Tibial nerve (tissue), 4 donors: ENCODE results near the gene HSD17B1. TPM values are rescaled to one million over a fixed set of nuclear protein-coding genes. Genes with fewer than 3 reads are reported as not detected.

ENCODE experiments used
- DNase-seq, 2 donors: peaks; one replicate each; pipeline ENCODE4 v3.0.0-alpha.2; 2019; ENCODE audit warnings: low spot score in 2 of 2
- H3K27ac ChIP-seq, 4 donors: fragments of 200-600 bp; sonication (generic) in 3 of 4; one replicate each; pipeline ENCODE4 v1.5.1; 2017 to 2019; ENCODE audit warnings: mild to moderate bottlenecking in 1 of 4
- H3K27me3 ChIP-seq, 2 donors: fragments of 200-600 bp; sonication (generic) in 1 of 2; one replicate each; pipeline versions ENCODE4 v1.5.1 to v1.6.0; 2017 to 2019
- H3K36me3 ChIP-seq, 3 donors: fragments of 200-600 bp; sonication (generic); one replicate each; pipeline ENCODE4 v1.5.1; 2018 to 2019
- H3K4me1 ChIP-seq, 4 donors: fragments of 200-600 bp; sonication (generic) in 3 of 4; one replicate each; pipeline ENCODE4 v1.5.1; 2017 to 2019
- H3K4me3 ChIP-seq, 4 donors: fragments of 200-600 bp; sonication (generic) in 3 of 4; one replicate each; pipeline ENCODE4 v1.5.1; 2017 to 2019; ENCODE audit warnings: mild to moderate bottlenecking in 1 of 4, moderate library complexity in 1 of 4
- H3K9me3 ChIP-seq, 4 donors: fragments of 200-600 bp; sonication (generic) in 3 of 4; one replicate each; pipeline ENCODE4 v1.5.1; 2017 to 2019
- EP300 ChIP-seq, 2 donors: sonication (generic); formaldehyde crosslinking; IDR thresholded peaks; one replicate each; pipeline ENCODE4 v1.6.1; 2017; ENCODE audit warnings: antibody characterized with exemption in 2 of 2, mild to moderate bottlenecking in 1 of 2
- POLR2A ChIP-seq, 2 donors: fragments of 450-650 bp; IDR thresholded peaks; one replicate each; pipeline ENCODE4 v1.6.1; 2017; ENCODE audit warnings: antibody characterized with exemption in 2 of 2, mild to moderate bottlenecking in 2 of 2, moderate library complexity in 2 of 2
- WGBS, 2 donors: methylation state at CpG; one replicate each; pipeline ENCODE4 v1.1.5; 2018; 5-methylcytosine and 5-hydroxymethylcytosine counted together
- total RNA-seq, 4 donors: library from RNA; depleted of rRNA; stranded (reverse); fragments of >200 nt; gene quantifications; one replicate each; pipeline ENCODE4 v1.1.0, GENCODE V29; 2016
- TF ChIP-seq, protein P1 (sequence below), 5 experiments: fragments of 200-600 bp in 3 of 5; fragments of 450-650 bp in 2 of 5; sonication (generic) in 3 of 5; IDR thresholded peaks; one replicate each; pipeline ENCODE4 v1.5.1; 2016 to 2019; ENCODE audit warnings: antibody characterized with exemption in 5 of 5, mild to moderate bottlenecking in 3 of 5, moderate library complexity in 2 of 5

Gene HSD17B1
- total RNA-seq, 4 donors from 2014 or later: 0.78 to 4.4 (median 3.7) TPM

DNA sequence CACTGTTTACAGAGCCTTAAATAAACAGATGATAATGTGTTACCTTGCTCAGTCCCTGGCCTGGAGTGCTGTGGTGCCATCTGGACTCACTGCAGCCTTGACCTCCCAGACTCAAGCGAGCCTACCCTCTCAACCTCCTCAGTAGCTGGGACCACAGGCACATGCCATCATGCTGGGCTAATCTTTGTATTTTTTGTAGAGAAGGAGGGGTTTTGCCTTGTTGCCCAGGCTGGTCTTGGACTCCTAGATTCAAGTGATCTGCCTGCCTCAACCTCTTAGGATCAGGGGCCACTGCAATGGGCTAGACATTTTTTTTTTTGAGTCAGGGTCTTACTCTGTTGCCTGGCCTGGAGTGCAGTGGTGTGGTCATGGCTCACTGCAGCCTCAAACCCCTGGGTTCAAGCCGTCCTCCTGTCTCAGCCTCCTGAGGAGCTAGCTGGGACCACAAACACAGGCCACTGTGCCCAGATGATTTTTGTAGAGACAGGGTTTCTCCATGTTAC is 21.7 kb upstream of the HSD17B1 start:
- 93 to 97% methylated on average over 2 of the region's 2 CpGs for WGBS, 2 donors
- DNase-seq: no peak
- Histone ChIP-seq H3K27me3 (no peaks in the 10 kb centered on the region), H3K27ac (peak overlapping the region in 1 of 4 donors; percentile 78), H3K4me1 (peaks cover 0 to 33% (median 11%) of the 10 kb centered on the region in 4 donors), H3K36me3 (no peaks in the 10 kb centered on the region), H3K4me3 (no peak overlapping the region), H3K9me3 (no peaks in the 10 kb centered on the region)
- no peak for TF ChIP-seq EP300 (IDR thresholded peaks at IDR 0.05)
- TF ChIP-seq POLR2A (IDR thresholded peaks at IDR 0.05): no peak
- TF ChIP-seq, protein P1, sequence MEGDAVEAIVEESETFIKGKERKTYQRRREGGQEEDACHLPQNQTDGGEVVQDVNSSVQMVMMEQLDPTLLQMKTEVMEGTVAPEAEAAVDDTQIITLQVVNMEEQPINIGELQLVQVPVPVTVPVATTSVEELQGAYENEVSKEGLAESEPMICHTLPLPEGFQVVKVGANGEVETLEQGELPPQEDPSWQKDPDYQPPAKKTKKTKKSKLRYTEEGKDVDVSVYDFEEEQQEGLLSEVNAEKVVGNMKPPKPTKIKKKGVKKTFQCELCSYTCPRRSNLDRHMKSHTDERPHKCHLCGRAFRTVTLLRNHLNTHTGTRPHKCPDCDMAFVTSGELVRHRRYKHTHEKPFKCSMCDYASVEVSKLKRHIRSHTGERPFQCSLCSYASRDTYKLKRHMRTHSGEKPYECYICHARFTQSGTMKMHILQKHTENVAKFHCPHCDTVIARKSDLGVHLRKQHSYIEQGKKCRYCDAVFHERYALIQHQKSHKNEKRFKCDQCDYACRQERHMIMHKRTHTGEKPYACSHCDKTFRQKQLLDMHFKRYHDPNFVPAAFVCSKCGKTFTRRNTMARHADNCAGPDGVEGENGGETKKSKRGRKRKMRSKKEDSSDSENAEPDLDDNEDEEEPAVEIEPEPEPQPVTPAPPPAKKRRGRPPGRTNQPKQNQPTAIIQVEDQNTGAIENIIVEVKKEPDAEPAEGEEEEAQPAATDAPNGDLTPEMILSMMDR (IDR thresholded peaks at IDR 0.05): no peak

DNA sequence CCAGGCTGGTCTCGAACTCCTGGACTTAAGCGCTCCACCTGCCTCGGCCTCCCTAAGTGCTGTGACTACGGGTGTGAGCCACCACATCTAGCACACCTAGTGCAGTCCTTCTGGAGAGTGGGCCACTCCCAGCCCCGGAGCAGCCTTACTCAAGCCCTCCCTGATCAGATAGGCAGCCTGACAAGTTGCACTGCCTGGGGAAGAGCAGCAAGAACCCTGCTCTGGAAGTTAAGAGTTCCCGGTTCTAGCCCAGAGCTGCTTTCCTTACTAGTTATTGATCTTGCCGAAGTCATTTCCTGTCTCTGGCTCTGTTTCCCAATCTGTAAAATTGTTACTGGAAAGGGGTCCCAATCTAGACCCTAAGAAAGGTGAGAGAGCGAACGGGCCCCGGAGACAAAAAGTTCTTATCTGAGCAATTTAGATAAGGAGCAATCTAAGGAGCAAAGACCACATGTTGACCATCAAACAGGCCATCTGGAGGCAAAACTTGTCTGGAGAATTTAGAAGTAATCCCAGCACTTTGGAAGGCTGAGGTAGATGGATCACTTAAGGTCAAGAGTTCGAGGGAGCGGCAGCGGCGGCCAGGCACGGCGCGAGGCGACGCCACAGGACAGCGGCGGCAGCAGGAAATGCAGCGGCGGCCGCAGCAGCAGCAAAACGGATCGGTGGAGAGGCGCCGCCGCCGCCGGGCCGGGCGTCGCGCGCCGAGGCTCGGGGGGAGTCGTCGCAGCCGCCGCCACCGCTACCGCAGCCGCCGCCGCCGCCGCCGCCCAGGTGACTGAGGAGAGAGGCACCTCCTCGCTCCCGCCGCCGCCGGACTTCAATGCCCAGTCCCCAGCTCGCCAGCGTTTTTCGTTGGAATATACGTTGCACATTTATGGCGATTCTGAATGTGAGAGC is 21.0 kb upstream of the HSD17B1 start:
- DNase-seq: no peak
- peak overlapping the region; percentile 61 to 87 (median 81) for H3K27ac ChIP-seq
- H3K4me1 ChIP-seq: peaks cover 0 to 27% (median 9%) of the 10 kb centered on the region in 4 donors
- TF ChIP-seq, protein P1 (IDR thresholded peaks at IDR 0.05): peak; percentile 49 to 89 (median 74)
- TF ChIP-seq POLR2A (IDR thresholded peaks at IDR 0.05) (peak in 1 of 2 donors; percentile 33), EP300 (IDR thresholded peaks at IDR 0.05) (peak in 1 of 2 donors; percentile 26)
- H3K27me3 ChIP-seq: no peaks in the 10 kb centered on the region
- H3K4me3 ChIP-seq: peak overlapping the region; percentile 33 to 62 (median 46)
- no peaks in the 10 kb centered on the region for H3K9me3 ChIP-seq
- no peaks in the 10 kb centered on the region for H3K36me3 ChIP-seq
- WGBS, 2 donors: 14 to 21% methylated on average over 36 to 60 of the region's 60 CpGs

DNA sequence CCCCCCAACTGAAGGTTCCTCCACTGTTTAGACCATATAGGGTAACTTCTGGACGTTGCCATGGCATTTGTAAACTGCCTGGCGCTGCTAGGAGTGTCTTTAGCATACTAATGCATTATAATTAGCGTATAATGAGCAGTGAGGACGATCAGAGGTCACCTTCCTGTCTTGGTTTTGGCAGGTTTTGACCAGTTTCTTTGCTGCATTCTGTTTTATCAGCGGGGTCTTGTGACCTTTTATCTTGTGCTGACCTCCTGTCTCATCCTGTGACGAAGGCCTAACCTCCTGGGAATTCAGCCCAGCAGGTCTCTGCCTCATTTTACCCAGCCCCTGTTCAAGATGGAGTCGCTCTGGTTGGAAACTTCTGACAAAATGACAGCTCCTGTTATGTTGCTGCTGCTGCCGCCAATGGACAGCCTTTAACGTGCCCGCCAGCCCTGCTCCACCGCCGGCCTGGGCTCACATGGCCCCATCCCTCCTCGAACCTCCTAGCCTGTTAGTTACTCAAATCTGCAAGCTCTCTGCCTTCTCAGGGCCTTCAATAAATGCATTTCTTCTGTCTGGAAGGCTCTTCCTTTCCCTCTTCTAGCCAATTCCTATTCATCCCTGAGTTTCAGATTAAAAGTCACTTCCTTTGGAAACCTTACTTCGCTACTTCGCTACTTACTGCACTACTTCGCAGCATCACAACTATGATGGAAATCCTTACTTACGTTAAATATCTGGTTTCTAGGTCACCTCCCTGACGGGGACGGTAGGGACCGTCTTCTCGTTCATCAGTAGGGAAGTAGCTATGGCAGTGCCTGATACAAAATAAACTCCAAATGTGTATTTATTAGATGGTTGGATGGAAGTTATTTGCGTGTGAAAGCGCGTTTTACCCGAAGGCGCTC is 17.3 kb upstream of the HSD17B1 start:
- 42% methylated on average over 25 to 26 of the region's 26 CpGs for WGBS, 2 donors
- no peaks in the 10 kb centered on the region for H3K27me3 ChIP-seq
- no peaks in the 10 kb centered on the region for H3K9me3 ChIP-seq
- DNase-seq: no peak
- peaks cover 3 to 33% (median 16%) of the 10 kb centered on the region in 4 donors for H3K4me1 ChIP-seq
- TF ChIP-seq POLR2A (IDR thresholded peaks at IDR 0.05) (no peak), EP300 (IDR thresholded peaks at IDR 0.05) (no peak)
- TF ChIP-seq, protein P1 (IDR thresholded peaks at IDR 0.05): no peak
- peak overlapping the region; percentile 82 to 96 (median 94) for H3K27ac ChIP-seq
- peak overlapping the region; percentile 41 to 82 (median 58) for H3K4me3 ChIP-seq
- H3K36me3 ChIP-seq: peaks cover 0 to 26% (median 9%) of the 10 kb centered on the region in 3 donors

DNA sequence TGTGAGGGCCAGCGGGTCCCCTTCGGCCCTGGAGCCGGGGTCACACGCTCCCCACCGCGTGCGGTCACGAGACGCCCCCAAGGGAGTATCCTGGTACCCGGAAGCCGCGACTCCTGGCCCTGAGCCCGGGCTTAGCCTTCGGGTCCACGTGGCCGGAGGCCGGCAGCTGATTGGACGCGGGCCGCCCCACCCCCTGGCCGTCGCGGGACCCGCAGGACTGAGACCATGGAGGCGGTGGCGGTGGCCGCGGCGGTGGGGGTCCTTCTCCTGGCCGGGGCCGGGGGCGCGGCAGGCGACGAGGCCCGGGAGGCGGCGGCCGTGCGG is 16.7 kb upstream of the HSD17B1 start, which contains the start of gene NAGLU:
Gene NAGLU (plus strand): TSS at position 194 of the 324 bp plus-strand sequence. CDS start 32 bp downstream, at position 226.
- WGBS, 2 donors: 3% methylated on average over 9 of the region's 40 CpGs; no CpG with 5 or more reads in 1 of the 2 donors
- Histone ChIP-seq H3K9me3 (no peaks in the 10 kb centered on the region), H3K4me3 (peak within 1 kb of the TSS; percentile 45 to 82 (median 65)), H3K4me1 (peaks cover 3 to 33% (median 16%) of the 10 kb centered on the region in 4 donors), H3K27ac (peak within 1 kb of the TSS; percentile 82 to 96 (median 94)), H3K36me3 (peaks cover 0 to 33% (median 9%) of the 10 kb centered on the region in 3 donors), H3K27me3 (no peaks in the 10 kb centered on the region)
- DNase-seq: peak; percentile 96 to 98
- TF ChIP-seq POLR2A (IDR thresholded peaks at IDR 0.05): peak; percentile 69 to 96
- TF ChIP-seq, protein P1 (IDR thresholded peaks at IDR 0.05): peak in 2 of 5 experiments; percentile 35 to 53
- TF ChIP-seq EP300 (IDR thresholded peaks at IDR 0.05): peak; percentile 98 to 100
